Panc1 (cell line): ENCODE results near the gene PCSK7.

ENCODE experiments used
- TCF7L2 ChIP-seq: IDR thresholded peaks from 2 replicates; pipeline ENCODE4 v1.6.1; 2011; ENCODE audit warnings: mild to moderate bottlenecking, low read depth, low read length, inconsistent platforms
- TF ChIP-seq, protein P1 (sequence below): fragments of 450-650 bp; IDR thresholded peaks from 2 replicates; pipeline ENCODE4 v1.5.1; 2017; ENCODE audit warnings: mild to moderate bottlenecking

DNA sequence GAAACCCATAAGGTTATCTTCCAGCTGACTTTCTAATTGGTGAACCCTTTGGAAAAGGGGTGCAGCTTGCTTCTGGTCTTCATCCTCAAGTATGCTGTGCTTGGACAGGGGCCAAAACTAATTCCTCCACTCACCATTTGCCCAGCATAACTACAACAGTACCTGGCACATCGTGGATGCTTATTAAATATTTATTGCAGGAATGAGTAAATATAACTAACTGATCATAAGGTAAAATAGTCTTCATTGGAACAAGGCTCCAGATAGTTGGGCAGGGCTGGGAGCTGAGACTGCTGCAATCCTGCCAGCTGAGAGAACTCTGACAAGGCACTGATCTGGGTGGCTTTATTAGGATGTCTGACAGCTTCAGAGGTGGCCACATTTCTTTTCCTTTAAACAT is 55.7 kb downstream of the PCSK7 start:
- no peak for TF ChIP-seq TCF7L2
- TF ChIP-seq, protein P1, sequence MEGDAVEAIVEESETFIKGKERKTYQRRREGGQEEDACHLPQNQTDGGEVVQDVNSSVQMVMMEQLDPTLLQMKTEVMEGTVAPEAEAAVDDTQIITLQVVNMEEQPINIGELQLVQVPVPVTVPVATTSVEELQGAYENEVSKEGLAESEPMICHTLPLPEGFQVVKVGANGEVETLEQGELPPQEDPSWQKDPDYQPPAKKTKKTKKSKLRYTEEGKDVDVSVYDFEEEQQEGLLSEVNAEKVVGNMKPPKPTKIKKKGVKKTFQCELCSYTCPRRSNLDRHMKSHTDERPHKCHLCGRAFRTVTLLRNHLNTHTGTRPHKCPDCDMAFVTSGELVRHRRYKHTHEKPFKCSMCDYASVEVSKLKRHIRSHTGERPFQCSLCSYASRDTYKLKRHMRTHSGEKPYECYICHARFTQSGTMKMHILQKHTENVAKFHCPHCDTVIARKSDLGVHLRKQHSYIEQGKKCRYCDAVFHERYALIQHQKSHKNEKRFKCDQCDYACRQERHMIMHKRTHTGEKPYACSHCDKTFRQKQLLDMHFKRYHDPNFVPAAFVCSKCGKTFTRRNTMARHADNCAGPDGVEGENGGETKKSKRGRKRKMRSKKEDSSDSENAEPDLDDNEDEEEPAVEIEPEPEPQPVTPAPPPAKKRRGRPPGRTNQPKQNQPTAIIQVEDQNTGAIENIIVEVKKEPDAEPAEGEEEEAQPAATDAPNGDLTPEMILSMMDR: no peak
